Endodermal cell (in vitro differentiated cells): ENCODE data around the gene ATXN1. TPM values are rescaled to one million over a fixed set of nuclear protein-coding genes. Genes with fewer than 3 reads are reported as not detected.

Experiments used
- DNase-seq: peaks from one replicate; pipeline ENCODE4 v3.0.0-alpha.2; 2017
- H3K27ac ChIP-seq: 2 replicates; pipeline ENCODE4 v1.5.1; 2013; ENCODE audit warnings: mild to moderate bottlenecking, low read depth, low read length, moderate library complexity
- H3K27me3 ChIP-seq: 2 replicates; pipeline ENCODE4 v1.6.1; 2013; ENCODE audit warnings: mild to moderate bottlenecking, low read length, moderate library complexity; ENCODE audit not compliant: insufficient read depth, control insufficient read depth, poor library complexity, severe bottlenecking
- H3K36me3 ChIP-seq: 2 replicates; pipeline ENCODE4 v1.7.0; 2013; ENCODE audit warnings: mild to moderate bottlenecking, low read length, moderate library complexity; ENCODE audit not compliant: control insufficient read depth, insufficient read depth
- H3K4me1 ChIP-seq: one replicate; pipeline ENCODE4 v1.7.0; 2013; ENCODE audit warnings: low read length; ENCODE audit not compliant: control insufficient read depth, insufficient read depth
- H3K4me3 ChIP-seq: 2 replicates; pipeline ENCODE4 v1.5.1; 2013; ENCODE audit warnings: mild to moderate bottlenecking, low read length, moderate library complexity
- H3K9ac ChIP-seq: 2 replicates; pipeline ENCODE4 v1.6.1; 2013; ENCODE audit warnings: mild to moderate bottlenecking, low read length, moderate library complexity; ENCODE audit not compliant: poor library complexity, severe bottlenecking; ENCODE audit errors: extremely low read depth
- H3K9me3 ChIP-seq: 2 replicates; pipeline ENCODE4 v1.6.1; 2013; ENCODE audit warnings: mild to moderate bottlenecking, low read length, moderate library complexity; ENCODE audit not compliant: control insufficient read depth
- H3K27ac Mint-ChIP-seq: 2 replicates; pipeline ENCODE4 v1.8.0; 2020; ENCODE audit warnings: mixed read lengths
- H3K27me3 Mint-ChIP-seq: 2 replicates; pipeline ENCODE4 v1.8.0; 2021; ENCODE audit warnings: mild to moderate bottlenecking, mixed read lengths; ENCODE audit not compliant: insufficient read depth
- H3K36me3 Mint-ChIP-seq: 2 replicates; pipeline ENCODE4 v1.8.0; 2020; ENCODE audit warnings: low read depth, mixed read lengths
- H3K4me1 Mint-ChIP-seq: 2 replicates; pipeline ENCODE4 v1.8.0; 2020; ENCODE audit warnings: mixed read lengths
- H3K4me3 Mint-ChIP-seq: 2 replicates; pipeline ENCODE4 v1.8.0; 2020; ENCODE audit warnings: mild to moderate bottlenecking, moderate library complexity, mixed read lengths
- H3K9me3 Mint-ChIP-seq: 2 replicates; pipeline ENCODE4 v1.8.0; 2020; ENCODE audit warnings: mild to moderate bottlenecking, mixed read lengths
- CTCF ChIP-seq: fragments of 200-600 bp; sonication (generic); conservative IDR thresholded peaks from 2 replicates; pipeline ENCODE4 v1.5.0; 2021; ENCODE audit warnings: antibody characterized with exemption, mild to moderate bottlenecking
- WGBS, 2 experiments: methylation state at CpG; one replicate each; pipeline versions ENCODE4 v1.1.5 to v1.1.7; 2013; ENCODE audit warnings: missing lambda C conversion rate in 2 of 2, mixed read lengths in 1 of 2; ENCODE audit not compliant: insufficient coverage in 1 of 2, insufficient read length in 1 of 2; 5-methylcytosine and 5-hydroxymethylcytosine counted together
- total RNA-seq, 2 donors: library from RNA; stranded (reverse); fragmentation: NEBNext Ultra II Directional in 1 of 2; extraction: Animal tissue kit (Norgen Biotek cat#: 25700) in 1 of 2; gene quantifications; 2 replicates in 1 of 2; 3 replicates in 1 of 2; pipeline ENCODE4 v1.2.1, GENCODE V29; 2021

The ATXN1 gene
- total RNA-seq, 2 donors from 2014 or later = 10.4 to 15.9 TPM

- no peak for TF ChIP-seq CTCF
- 89 to 95% methylated on average over 8 to 12 of the region's 12 CpGs for WGBS, 2 experiments
- no peaks in the 10 kb centered on the region for H3K27me3 Mint-ChIP-seq
- H3K9me3 ChIP-seq = peaks cover 10% of the 10 kb centered on the region
- H3K27me3 ChIP-seq = no peaks in the 10 kb centered on the region
- no peak overlapping the region for H3K4me3 Mint-ChIP-seq
- H3K4me1 ChIP-seq = peaks cover 6% of the 10 kb centered on the region
- H3K9me3 Mint-ChIP-seq = peaks cover 3% of the 10 kb centered on the region
- H3K27ac Mint-ChIP-seq = no peak overlapping the region
- no peak overlapping the region for H3K27ac ChIP-seq
- no peaks in the 10 kb centered on the region for H3K36me3 Mint-ChIP-seq
- no peak overlapping the region for H3K9ac ChIP-seq
- H3K36me3 ChIP-seq = no peaks in the 10 kb centered on the region
- no peak overlapping the region for H3K4me3 ChIP-seq
- DNase-seq = no peak
- H3K4me1 Mint-ChIP-seq = peaks cover 18% of the 10 kb centered on the region
These were observed 283.7 kb downstream of the ATXN1 start for GRCh38 chr6:16477367-16478149.

- Mint-ChIP-seq H3K9me3 (no peaks in the 10 kb centered on the region), H3K4me3 (no peak overlapping the region), H3K4me1 (peaks cover 24% of the 10 kb centered on the region), H3K36me3 (no peaks in the 10 kb centered on the region), H3K27ac (no peak overlapping the region), H3K27me3 (no peaks in the 10 kb centered on the region)
- TF ChIP-seq CTCF = no peak
- no peak for DNase-seq
- H3K27me3 ChIP-seq = no peaks in the 10 kb centered on the region
- 93 to 100% methylated on average over 5 to 7 of the region's 7 CpGs for WGBS, 2 experiments
- H3K9ac ChIP-seq = no peak overlapping the region
- H3K27ac ChIP-seq = no peak overlapping the region
- no peaks in the 10 kb centered on the region for H3K36me3 ChIP-seq
- peaks cover 13% of the 10 kb centered on the region for H3K4me1 ChIP-seq
- no peak overlapping the region for H3K4me3 ChIP-seq
- peaks cover 10% of the 10 kb centered on the region for H3K9me3 ChIP-seq
These were observed 284.4 kb downstream of the ATXN1 start for GRCh38 chr6:16476861-16477260.

- H3K9me3 Mint-ChIP-seq = no peaks in the 10 kb centered on the region
- H3K36me3 Mint-ChIP-seq = no peaks in the 10 kb centered on the region
- Histone ChIP-seq H3K9me3 (peaks cover 10% of the 10 kb centered on the region), H3K4me3 (no peak overlapping the region), H3K27ac (no peak overlapping the region), H3K9ac (no peak overlapping the region), H3K4me1 (peaks cover 15% of the 10 kb centered on the region), H3K27me3 (no peaks in the 10 kb centered on the region), H3K36me3 (no peaks in the 10 kb centered on the region)
- TF ChIP-seq CTCF = no peak
- DNase-seq = no peak
- no peak overlapping the region for H3K4me3 Mint-ChIP-seq
- peaks cover 28% of the 10 kb centered on the region for H3K4me1 Mint-ChIP-seq
- 91% methylated on average over 1 of the region's 1 CpG; no CpG with 5 or more reads in 1 of the 2 experiments for WGBS, 2 experiments
- no peak overlapping the region for H3K27ac Mint-ChIP-seq
- H3K27me3 Mint-ChIP-seq = no peaks in the 10 kb centered on the region
These were observed 285.8 kb downstream of the ATXN1 start for GRCh38 chr6:16475494-16475781.
